Right lobe of liver (tissue), 6 donors: ENCODE results near the gene CHST15. TPM values are rescaled to one million over a fixed set of nuclear protein-coding genes. Genes with fewer than 3 reads are reported as not detected.

Experiments used
- ATAC-seq, 4 donors: fragments of 200-7000 bp; cut with Tn5 transposase; one replicate each; pipeline ENCODE4 v1.9.1; 2020; ENCODE audit warnings: mild to moderate bottlenecking in 4 of 4, moderate library complexity in 4 of 4
- DNase-seq, 3 donors: peaks; one replicate each; pipeline ENCODE4 v3.0.0-alpha.2; 2020
- H3K27ac ChIP-seq, 3 donors: fragments of 200-600 bp; one replicate each; pipeline ENCODE4 v1.8.0; 2022
- H3K27me3 ChIP-seq, 2 donors: fragments of 200-600 bp; one replicate each; pipeline ENCODE4 v1.8.0; 2022
- H3K36me3 ChIP-seq, 4 donors: fragments of 200-600 bp; sonication (generic) in 1 of 4; one replicate each; pipeline versions ENCODE4 v1.5.1 to v1.8.0; 2017 to 2022; ENCODE audit warnings: control low read depth in 1 of 4
- H3K4me1 ChIP-seq, 4 donors: fragments of 200-600 bp; sonication (generic) in 1 of 4; one replicate each; pipeline versions ENCODE4 v1.5.1 to v1.8.0; 2017 to 2022; ENCODE audit warnings: control low read depth in 1 of 4
- H3K4me3 ChIP-seq, 3 donors: fragments of 200-600 bp; one replicate each; pipeline ENCODE4 v1.8.0; 2022
- H3K9me3 ChIP-seq, 4 donors: fragments of 200-600 bp; sonication (generic) in 1 of 4; one replicate each; pipeline versions ENCODE4 v1.5.1 to v1.8.0; 2017 to 2022; ENCODE audit warnings: control low read depth in 1 of 4
- CTCF ChIP-seq, 4 donors: fragments of 200-600 bp in 3 of 4; fragments of 450-650 bp in 1 of 4; IDR thresholded peaks; one replicate each; pipeline versions ENCODE4 v1.5.1 to v1.8.0; 2016 to 2022; ENCODE audit warnings: antibody characterized with exemption in 4 of 4, mild to moderate bottlenecking in 2 of 4
- POLR2A ChIP-seq: fragments of 450-650 bp; IDR thresholded peaks from one replicate; pipeline ENCODE4 v1.6.1; 2017; ENCODE audit warnings: antibody characterized with exemption, mild to moderate bottlenecking
- WGBS: methylation state at CpG from one replicate; pipeline ENCODE4 v1.1.6; 2018; ENCODE audit warnings: low coverage, low lambda C conversion rate; ENCODE audit not compliant: insufficient coverage; ENCODE audit errors: missing lambda C conversion rate; 5-methylcytosine and 5-hydroxymethylcytosine counted together
- intact Hi-C, 2 donors: fragments of 100-400 bp; cut with DNase I; formaldehyde crosslinking; loops; one replicate each; pipeline versions ENCODE4 v1.11.2 to v1.14.1; 2022
- total RNA-seq, 6 experiments: library from RNA; depleted of rRNA in 2 of 6; stranded (reverse); fragments of >200 nt in 2 of 6; fragmentation: NEBNext Ultra II Directional in 3 of 6; extraction: Animal tissue kit (Norgen Biotek cat#: 25700) in 3 of 6; gene quantifications; one replicate each; pipeline versions ENCODE4 v1.1.0 to v1.2.4, GENCODE V29; 2016 to 2023
- donor health status: DM: no; HTN: yes; CAD: no.
- donor health status: DM: no; HTN: no; CAD: no.
- donor health status: DM: no; HTN: no; CAD: no.
- donor health status: DM: no; HTN: yes; CAD: no.
- donor health status: DM: no; HTN: yes; CAD: no.

The CHST15 gene
- total RNA-seq, 6 experiments from 2014 or later = 9.2 to 25.8 (median 11.8) TPM

DNA sequence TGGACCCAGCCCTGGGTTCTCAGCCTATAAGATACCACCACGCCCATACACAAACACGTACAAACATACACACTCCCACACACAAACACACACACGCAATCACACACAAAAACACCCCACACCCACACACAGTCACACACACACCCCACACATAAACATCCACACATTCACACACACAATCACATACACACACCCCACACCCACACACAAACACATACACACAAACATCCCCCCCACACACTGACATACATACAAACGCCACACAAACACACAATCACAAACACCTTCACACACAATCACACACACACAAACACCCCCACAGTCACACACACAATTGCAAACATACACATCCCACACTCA lies 122.5 kb downstream of the CHST15 start:
- TF ChIP-seq CTCF (IDR thresholded peaks at IDR 0.05) (no peak), POLR2A (no peak)
- Histone ChIP-seq H3K9me3 (no peaks in the 10 kb centered on the region), H3K4me1 (no peaks in the 10 kb centered on the region), H3K4me3 (no peak overlapping the region), H3K27me3 (peaks cover 0 to 9% of the 10 kb centered on the region in 2 donors), H3K36me3 (no peaks in the 10 kb centered on the region), H3K27ac (no peak overlapping the region)
- intact Hi-C loops = no loop called here
- ATAC-seq = no peak
- WGBS = 43% methylated on average over 4 of the region's 4 CpGs
- DNase-seq = no peak

GRCh38 chr10:123970207-123970926 lies 123.0 kb downstream of the CHST15 start:
- Histone ChIP-seq H3K36me3 (no peaks in the 10 kb centered on the region), H3K27ac (no peak overlapping the region), H3K9me3 (no peaks in the 10 kb centered on the region), H3K4me1 (no peaks in the 10 kb centered on the region), H3K27me3 (peaks cover 0 to 9% of the 10 kb centered on the region in 2 donors), H3K4me3 (no peak overlapping the region)
- WGBS = 16% methylated on average over 21 of the region's 25 CpGs
- TF ChIP-seq POLR2A (no peak), CTCF (IDR thresholded peaks at IDR 0.05) (no peak)
- intact Hi-C loops = no loop called here
- ATAC-seq = no peak
- DNase-seq = no peak

GRCh38 chr10:123967626-123968243 lies 125.7 kb downstream of the CHST15 start:
- 10% methylated on average over 10 of the region's 19 CpGs for WGBS
- TF ChIP-seq POLR2A (no peak), CTCF (IDR thresholded peaks at IDR 0.05) (peak; percentile 78 to 94 (median 87))
- Histone ChIP-seq H3K27ac (no peak overlapping the region), H3K36me3 (no peaks in the 10 kb centered on the region), H3K27me3 (no peaks in the 10 kb centered on the region), H3K4me1 (no peaks in the 10 kb centered on the region), H3K4me3 (no peak overlapping the region), H3K9me3 (no peaks in the 10 kb centered on the region)
- intact Hi-C loops = loop anchor here (5.0 kb wide), 1 partner anchor 385 kb away; no protein-coding TSS in a partner anchor
- DNase-seq (peak; percentile 69 to 74 (median 70)), ATAC-seq (peak; percentile 75 to 91 (median 84))

- intact Hi-C loops = loop anchor here (5.0 kb wide), 1 partner anchor 385 kb away; no protein-coding TSS in a partner anchor
- WGBS = 49% methylated on average over 7 of the region's 7 CpGs
- ATAC-seq = no peak
Observed at GRCh38 chr10:123966896-123967231, 126.5 kb downstream of the CHST15 start.

More at GRCh38 chr10:123966896-123967231, 126.5 kb downstream of the CHST15 start:
- DNase-seq = no peak
- TF ChIP-seq POLR2A (no peak), CTCF (IDR thresholded peaks at IDR 0.05) (no peak)
- Histone ChIP-seq H3K4me1 (no peaks in the 10 kb centered on the region), H3K9me3 (no peaks in the 10 kb centered on the region), H3K27me3 (no peaks in the 10 kb centered on the region), H3K4me3 (no peak overlapping the region), H3K27ac (no peak overlapping the region), H3K36me3 (no peaks in the 10 kb centered on the region)
